MM.1S (cell line): ENCODE data around the gene PTPRN.

Experiments
- EZH2 ChIP-seq: fragments of 300-600 bp; sonication (generic); optimal IDR thresholded peaks from 2 replicates; pipeline ENCODE3; 2017; ENCODE audit warnings: low read depth, mild to moderate bottlenecking, antibody characterized with exemption, low read length, mixed read lengths
- EZH2phosphoT487 ChIP-seq: fragments of 300-600 bp; sonication (generic); IDR thresholded peaks from 2 replicates; pipeline ENCODE4 v1.6.1; 2018; ENCODE audit warnings: antibody characterized with exemption, low read length
- TF ChIP-seq, protein P1 (sequence below): fragments of 300-600 bp; sonication (generic); IDR thresholded peaks from 2 replicates; pipeline ENCODE4 v1.5.1; 2016; ENCODE audit warnings: antibody characterized with exemption, low read length, mixed read lengths

GRCh38 chr2:219247678-219248642 lies 61.2 kb downstream of the PTPRN start:
- TF ChIP-seq, protein P1, sequence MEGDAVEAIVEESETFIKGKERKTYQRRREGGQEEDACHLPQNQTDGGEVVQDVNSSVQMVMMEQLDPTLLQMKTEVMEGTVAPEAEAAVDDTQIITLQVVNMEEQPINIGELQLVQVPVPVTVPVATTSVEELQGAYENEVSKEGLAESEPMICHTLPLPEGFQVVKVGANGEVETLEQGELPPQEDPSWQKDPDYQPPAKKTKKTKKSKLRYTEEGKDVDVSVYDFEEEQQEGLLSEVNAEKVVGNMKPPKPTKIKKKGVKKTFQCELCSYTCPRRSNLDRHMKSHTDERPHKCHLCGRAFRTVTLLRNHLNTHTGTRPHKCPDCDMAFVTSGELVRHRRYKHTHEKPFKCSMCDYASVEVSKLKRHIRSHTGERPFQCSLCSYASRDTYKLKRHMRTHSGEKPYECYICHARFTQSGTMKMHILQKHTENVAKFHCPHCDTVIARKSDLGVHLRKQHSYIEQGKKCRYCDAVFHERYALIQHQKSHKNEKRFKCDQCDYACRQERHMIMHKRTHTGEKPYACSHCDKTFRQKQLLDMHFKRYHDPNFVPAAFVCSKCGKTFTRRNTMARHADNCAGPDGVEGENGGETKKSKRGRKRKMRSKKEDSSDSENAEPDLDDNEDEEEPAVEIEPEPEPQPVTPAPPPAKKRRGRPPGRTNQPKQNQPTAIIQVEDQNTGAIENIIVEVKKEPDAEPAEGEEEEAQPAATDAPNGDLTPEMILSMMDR = no peak
- TF ChIP-seq EZH2 (no peak), EZH2phosphoT487 (no peak)
